Measurements from ENCODE around the gene SNX33. TPM values are rescaled to one million over a fixed set of nuclear protein-coding genes. Genes with fewer than 3 reads are reported as not detected.
A peak's percentile ranks its signal among the peaks of the same experiment; 100 is the strongest.

The SNX33 gene
- total and polyA plus RNA-seq, 2 of the 13 experiments (the other 11 are each of a cell fraction or from before 2014, with no cell fraction given): 11.0 to 11.6 TPM

DNA sequence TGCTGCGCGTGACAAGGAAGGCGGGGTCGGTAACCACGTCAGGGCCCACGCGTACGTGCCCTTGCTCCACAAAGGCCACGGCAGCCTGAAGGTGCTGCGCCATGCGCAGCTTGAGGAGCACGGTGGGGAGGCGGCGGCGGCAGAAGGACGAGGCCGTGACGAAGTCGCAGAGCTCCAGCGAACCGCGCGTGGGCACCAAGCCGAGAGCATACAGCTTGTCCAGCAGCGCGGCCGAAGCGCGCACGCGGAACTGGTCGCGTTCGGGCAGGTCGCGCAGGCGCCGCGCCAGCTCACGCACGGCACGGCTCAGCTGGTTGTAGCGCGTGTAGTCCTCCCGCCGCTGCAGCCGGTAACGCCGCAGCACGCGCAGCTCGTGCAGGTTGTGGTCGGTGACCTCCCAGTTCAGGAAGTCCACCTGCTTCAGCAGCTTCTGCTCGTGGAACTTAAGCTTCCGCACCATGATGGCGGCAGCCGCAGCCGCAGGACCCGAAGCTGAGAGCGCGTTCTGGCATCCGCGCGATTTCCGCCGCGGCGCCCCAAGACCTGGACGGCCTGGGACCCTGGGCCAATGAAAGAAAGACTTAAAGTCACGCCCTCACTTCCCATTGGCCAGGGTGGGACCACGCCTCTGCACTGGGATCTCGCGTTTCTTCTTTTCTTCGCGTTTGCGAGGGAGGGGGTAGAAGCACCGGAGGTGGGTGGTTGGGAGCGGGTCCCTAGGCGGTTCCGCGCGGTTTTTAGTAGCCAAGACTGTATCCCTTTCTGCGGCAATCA, 7.8 kb upstream of the SNX33 start, which contains the start of gene IMP3 (continued):
- TF ChIP-seq, protein P1, sequence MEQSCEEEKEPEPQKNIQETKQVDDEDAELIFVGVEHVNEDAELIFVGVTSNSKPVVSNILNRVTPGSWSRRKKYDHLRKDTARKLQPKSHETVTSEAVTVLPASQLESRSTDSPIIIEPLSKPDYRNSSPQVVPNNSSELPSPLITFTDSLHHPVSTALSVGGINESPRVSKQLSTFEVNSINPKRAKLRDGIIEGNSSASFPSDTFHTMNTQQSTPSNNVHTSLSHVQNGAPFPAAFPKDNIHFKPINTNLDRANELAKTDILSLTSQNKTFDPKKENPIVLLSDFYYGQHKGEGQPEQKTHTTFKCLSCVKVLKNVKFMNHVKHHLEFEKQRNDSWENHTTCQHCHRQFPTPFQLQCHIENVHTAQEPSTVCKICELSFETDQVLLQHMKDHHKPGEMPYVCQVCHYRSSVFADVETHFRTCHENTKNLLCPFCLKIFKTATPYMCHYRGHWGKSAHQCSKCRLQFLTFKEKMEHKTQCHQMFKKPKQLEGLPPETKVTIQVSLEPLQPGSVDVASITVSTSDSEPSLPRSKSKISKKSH (CRISPR knock-in tag; IDR thresholded peaks at IDR 0.05; ENCODE audit: borderline replicate concordance): peak; percentile 96
- peak; percentile 56; the same call in 1 of the 2 replicates for TF ChIP-seq HOXA9 (CRISPR knock-in tag; IDR thresholded peaks at IDR 0.05; ENCODE audit: borderline replicate concordance)
- TF ChIP-seq HNRNPK (IDR thresholded peaks at IDR 0.05; ENCODE audit: low read depth, low read length, poor library complexity, severe bottlenecking): no peak
- TF ChIP-seq ZNF670 (CRISPR knock-in tag; IDR thresholded peaks at IDR 0.05; ENCODE audit: borderline replicate concordance): no peak; the same call in 1 of the 2 replicates
- peak; percentile 59; the same call in 1 of the 2 replicates for TF ChIP-seq ZSCAN21 (CRISPR knock-in tag; IDR thresholded peaks at IDR 0.05; ENCODE audit: borderline replicate concordance)
- TF ChIP-seq, protein P2, sequence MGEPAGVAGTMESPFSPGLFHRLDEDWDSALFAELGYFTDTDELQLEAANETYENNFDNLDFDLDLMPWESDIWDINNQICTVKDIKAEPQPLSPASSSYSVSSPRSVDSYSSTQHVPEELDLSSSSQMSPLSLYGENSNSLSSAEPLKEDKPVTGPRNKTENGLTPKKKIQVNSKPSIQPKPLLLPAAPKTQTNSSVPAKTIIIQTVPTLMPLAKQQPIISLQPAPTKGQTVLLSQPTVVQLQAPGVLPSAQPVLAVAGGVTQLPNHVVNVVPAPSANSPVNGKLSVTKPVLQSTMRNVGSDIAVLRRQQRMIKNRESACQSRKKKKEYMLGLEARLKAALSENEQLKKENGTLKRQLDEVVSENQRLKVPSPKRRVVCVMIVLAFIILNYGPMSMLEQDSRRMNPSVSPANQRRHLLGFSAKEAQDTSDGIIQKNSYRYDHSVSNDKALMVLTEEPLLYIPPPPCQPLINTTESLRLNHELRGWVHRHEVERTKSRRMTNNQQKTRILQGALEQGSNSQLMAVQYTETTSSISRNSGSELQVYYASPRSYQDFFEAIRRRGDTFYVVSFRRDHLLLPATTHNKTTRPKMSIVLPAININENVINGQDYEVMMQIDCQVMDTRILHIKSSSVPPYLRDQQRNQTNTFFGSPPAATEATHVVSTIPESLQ (CRISPR knock-in tag; conservative IDR thresholded peaks at IDR 0.05): no peak
- TF ChIP-seq SOX5 (CRISPR knock-in tag; IDR thresholded peaks at IDR 0.05; ENCODE audit: borderline replicate concordance): peak; percentile 4; the same call in 1 of the 2 replicates
- TF ChIP-seq SYNCRIP (IDR thresholded peaks at IDR 0.05; ENCODE audit: insufficient read depth, low read depth, low read length): no peak
- peak; percentile 85; the same call in 1 of the 2 replicates for TF ChIP-seq ZNF160 (CRISPR knock-in tag; IDR thresholded peaks at IDR 0.05)
- no peak for TF ChIP-seq CEBPB (IDR thresholded peaks at IDR 0.05; ENCODE audit: borderline replicate concordance, low read depth, low read length)
- peak; percentile 74 for TF ChIP-seq ZC3H13 (CRISPR knock-in tag; IDR thresholded peaks at IDR 0.05)
- TF ChIP-seq, protein P3, sequence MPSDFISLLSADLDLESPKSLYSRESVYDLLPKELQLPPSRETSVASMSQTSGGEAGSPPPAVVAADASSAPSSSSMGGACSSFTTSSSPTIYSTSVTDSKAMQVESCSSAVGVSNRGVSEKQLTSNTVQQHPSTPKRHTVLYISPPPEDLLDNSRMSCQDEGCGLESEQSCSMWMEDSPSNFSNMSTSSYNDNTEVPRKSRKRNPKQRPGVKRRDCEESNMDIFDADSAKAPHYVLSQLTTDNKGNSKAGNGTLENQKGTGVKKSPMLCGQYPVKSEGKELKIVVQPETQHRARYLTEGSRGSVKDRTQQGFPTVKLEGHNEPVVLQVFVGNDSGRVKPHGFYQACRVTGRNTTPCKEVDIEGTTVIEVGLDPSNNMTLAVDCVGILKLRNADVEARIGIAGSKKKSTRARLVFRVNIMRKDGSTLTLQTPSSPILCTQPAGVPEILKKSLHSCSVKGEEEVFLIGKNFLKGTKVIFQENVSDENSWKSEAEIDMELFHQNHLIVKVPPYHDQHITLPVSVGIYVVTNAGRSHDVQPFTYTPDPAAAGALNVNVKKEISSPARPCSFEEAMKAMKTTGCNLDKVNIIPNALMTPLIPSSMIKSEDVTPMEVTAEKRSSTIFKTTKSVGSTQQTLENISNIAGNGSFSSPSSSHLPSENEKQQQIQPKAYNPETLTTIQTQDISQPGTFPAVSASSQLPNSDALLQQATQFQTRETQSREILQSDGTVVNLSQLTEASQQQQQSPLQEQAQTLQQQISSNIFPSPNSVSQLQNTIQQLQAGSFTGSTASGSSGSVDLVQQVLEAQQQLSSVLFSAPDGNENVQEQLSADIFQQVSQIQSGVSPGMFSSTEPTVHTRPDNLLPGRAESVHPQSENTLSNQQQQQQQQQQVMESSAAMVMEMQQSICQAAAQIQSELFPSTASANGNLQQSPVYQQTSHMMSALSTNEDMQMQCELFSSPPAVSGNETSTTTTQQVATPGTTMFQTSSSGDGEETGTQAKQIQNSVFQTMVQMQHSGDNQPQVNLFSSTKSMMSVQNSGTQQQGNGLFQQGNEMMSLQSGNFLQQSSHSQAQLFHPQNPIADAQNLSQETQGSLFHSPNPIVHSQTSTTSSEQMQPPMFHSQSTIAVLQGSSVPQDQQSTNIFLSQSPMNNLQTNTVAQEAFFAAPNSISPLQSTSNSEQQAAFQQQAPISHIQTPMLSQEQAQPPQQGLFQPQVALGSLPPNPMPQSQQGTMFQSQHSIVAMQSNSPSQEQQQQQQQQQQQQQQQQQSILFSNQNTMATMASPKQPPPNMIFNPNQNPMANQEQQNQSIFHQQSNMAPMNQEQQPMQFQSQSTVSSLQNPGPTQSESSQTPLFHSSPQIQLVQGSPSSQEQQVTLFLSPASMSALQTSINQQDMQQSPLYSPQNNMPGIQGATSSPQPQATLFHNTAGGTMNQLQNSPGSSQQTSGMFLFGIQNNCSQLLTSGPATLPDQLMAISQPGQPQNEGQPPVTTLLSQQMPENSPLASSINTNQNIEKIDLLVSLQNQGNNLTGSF (CRISPR knock-in tag; IDR thresholded peaks at IDR 0.05): peak; percentile 88
- peak; percentile 91 for TF ChIP-seq SALL1 (CRISPR knock-in tag; IDR thresholded peaks at IDR 0.05)
- no peak for TF ChIP-seq ZFP62 (CRISPR knock-in tag; IDR thresholded peaks at IDR 0.05)
- peak; percentile 81; the same call in 1 of the 2 replicates for TF ChIP-seq ZNF484 (CRISPR knock-in tag; IDR thresholded peaks at IDR 0.05; ENCODE audit: borderline replicate concordance, low read depth)
